CD4-positive, alpha-beta T cell treated with Interleukin-10 for 1 hour (primary cell): ENCODE measurements around the gene EML1.
A peak's percentile ranks its signal among the peaks of the same experiment; 100 is the strongest.

Source experiments
- DNase-seq: peaks from one replicate; pipeline ENCODE4 v3.0.0-alpha.2; 2020

EML1 gene

DNA sequence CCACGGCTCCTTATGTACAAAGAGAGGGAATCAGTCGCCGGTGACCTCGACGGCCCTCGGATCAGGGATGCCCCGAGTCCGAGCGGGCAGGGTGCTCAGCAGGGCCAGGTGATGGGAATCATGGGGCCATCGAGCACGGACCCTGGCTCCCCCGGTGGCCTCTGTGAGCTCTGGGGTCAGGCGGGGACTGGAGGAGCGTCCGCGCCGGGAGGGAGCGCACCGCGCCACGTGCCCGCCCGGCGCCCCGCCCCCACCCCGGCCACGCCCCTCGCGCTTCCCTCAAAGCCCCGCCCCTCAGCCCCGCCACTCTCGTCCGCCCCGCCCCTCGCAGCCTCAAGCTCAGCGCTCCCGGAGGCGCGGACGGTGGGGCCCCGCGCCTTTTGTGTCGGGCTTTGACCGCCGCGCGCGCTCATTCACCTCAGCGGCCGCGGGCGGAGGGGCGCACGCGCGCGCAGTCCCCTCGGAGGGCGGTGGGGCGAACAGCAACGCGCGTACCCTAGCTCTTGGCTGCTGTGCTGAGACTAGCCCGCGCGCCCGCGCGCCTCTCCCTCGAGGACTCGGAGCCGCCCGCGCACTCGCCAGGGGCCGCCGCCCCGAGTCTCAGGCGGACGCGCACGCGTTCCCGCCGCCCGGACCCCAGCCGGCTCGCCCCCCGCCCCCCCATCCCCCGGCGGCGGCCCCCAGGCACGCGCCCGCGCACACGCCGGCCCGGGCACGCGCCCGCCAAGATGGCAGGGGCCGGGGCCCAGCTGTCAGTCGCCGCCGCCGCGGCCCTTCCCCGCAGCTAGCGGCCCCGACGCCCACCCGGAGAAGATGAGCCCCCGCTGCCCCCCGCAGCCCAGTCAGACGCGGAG is 178.1 kb downstream of the EML1 start:
- peak; percentile 81 for DNase-seq

GRCh38 chr14:99971941-99972747 is 178.9 kb downstream of the EML1 start:
- DNase-seq, result peak; percentile 6

DNA sequence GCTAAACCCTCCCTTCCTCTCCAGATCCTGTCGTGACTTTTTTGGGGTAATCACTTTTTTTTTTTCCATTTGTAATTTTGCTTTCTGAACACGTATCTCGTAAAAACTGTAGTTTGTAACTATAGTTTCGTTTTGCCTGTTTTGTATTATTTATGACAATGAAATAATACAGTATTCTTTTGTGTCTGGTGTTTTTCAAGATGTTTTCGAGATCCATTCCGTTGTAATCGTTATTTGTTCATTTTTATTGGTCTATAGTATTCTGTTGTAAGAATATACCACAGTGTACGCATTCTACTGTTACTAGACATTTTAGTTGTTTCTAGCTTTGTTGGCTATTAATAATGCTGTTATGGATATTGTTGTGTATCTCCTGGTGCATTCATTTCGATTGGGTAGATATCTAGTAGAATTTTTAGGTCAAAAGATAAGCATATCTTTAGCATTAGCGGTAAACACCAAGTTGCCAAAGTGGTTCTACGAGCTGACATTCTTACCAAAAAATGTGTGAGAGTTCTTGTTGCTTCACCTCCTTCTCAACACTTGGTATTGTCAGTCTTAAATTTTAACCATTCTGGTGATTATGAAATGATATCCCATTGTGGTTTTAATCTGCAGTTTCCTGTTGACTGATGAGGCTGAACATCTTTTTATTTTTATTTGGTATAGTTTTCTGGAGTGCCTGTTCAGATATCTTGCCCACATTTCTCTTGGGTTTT is 179.7 kb downstream of the EML1 start:
- DNase-seq, result no peak

DNA sequence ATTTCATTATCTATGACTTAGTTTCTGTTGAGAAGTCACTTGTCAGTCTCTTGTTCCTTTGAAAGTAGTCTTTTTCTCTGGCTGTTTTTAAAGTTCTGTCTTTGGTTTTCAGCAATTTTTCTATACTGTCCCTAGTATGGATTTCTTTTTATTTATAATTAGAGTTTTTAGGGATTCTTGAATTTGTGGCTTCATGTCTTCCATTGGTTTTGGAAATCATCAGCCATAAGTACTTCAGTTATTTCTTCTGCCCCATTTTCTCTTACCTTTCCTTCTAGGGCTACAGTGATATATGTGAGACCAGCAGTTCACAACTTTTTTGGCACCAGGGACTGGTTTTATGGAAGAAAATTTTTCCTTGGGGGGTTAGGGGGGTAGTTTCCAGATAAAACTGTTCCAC is 182.0 kb downstream of the EML1 start:
- no peak for DNase-seq

- DNase-seq, result no peak
These were observed 182.8 kb downstream of the EML1 start for GRCh38 chr14:99976021-99976420.

- no peak for DNase-seq
These were observed 183.5 kb downstream of the EML1 start for GRCh38 chr14:99976681-99977080.

DNA sequence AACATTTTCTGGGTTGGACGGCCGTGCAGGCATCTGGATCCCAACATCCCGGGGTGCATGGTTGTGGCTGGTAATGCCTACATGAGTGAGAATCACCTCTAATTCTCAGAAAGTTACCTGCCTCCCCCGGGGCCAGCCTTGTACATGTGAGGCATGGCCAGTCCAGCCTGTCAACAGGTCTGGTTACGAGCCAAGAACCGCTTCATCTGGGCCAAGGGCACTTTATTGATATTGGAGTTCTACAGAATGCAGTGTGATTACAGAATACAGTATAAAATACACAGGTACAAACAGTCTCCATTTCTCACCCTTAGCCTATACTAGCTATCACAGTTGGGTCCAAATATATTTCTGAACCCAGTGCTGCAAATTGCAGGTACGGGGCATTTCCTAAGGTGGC is 187.1 kb downstream of the EML1 start:
- no peak for DNase-seq

GRCh38 chr14:99981806-99982205 is 188.6 kb downstream of the EML1 start:
- DNase-seq, result no peak

DNA sequence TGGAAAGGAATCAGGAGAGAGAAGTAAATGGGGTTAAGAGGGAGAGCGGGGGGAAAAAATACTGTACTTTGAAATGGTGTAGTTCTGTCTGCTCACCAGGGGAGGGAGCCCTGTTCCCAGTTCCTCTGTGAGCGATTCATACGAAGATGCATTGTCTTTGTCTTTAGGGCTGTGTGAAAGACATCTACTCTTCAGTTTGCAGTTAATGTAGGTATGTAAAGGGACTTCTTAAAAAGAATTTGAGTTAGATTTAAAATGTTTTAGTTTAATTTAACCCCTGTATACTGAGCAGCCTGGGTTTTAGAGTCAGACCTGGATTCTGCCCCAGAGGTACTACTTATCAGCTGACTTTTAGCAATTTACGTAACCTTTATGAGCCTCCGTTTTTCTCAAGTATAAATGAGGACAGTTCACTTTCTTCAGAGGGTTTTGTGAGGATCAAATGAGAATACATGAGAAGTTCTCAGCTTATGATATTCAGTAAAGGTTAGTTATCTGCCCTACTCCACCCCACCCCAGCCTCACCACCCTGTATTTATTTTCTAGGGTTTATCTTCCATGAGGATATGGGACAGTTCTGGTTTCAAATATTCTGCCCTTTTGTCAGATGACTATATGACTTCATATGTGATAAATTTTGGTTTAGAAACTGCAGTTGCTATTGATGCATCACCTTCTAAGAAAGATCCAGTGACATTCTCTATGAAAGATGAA is 189.5 kb downstream of the EML1 start:
- peak; percentile 80 for DNase-seq

- no peak for DNase-seq
These were observed 190.2 kb downstream of the EML1 start for GRCh38 chr14:99983251-99984015.

DNA sequence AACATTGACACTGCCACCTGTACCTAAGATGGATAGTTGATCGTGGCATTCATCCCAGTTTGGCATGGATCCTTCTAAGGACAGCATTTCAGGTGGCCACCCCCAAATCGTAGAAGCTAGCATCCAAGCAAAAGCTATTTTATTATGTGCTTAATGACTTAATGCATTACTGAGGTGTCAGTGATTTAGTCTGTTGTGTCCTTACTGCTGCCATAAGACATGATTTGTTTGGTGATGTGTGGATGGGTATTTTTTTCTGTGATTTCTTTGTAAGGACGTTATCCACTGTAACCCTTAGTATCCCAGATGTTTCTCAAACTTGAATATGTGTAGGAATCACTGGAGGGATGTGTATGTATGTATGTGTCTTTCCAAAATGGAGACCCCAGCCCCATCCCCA is 190.8 kb downstream of the EML1 start:
- no peak for DNase-seq

DNA sequence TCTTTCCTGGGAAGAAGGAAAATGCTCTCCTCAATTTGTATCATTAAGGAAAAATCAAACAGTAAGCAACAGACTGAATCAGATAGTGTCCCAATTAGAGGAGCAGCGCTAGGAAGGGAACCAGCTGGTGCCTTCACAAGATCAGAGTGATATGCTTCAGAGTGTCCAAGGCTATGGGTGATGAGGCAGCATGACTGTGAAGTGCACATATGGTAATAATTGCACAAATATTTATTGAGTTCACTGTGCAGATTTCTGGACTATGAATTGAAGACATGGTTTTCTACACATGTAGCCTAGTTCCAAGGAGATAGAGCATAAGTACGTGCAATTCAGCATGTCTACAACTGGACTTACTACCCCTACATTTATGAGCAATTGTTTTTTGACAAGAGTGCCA is 193.2 kb downstream of the EML1 start:
- no peak for DNase-seq

DNA sequence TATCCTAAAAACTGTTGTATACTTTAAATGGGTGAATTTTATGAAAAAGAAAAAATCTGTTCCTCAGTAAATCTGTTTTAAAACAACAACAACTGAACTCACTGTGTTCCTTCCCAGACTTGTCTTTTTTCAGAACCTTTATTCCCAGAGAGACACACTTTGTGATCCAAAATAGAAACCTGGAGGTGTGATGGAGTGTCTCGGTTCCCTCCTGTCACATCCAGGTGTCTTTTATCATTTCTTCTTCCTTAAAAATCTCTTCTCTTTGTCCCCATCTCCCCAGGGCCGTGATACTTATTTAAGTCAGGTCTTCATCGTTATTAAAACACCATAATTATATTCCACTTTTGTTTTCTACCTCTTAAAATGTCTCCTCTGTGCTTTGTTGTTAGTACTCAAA is 195.8 kb downstream of the EML1 start:
- no peak for DNase-seq

GRCh38 chr14:99990268-99991170 is 197.3 kb downstream of the EML1 start:
- DNase-seq, result no peak

- DNase-seq, result no peak
These were observed 198.1 kb downstream of the EML1 start for GRCh38 chr14:99991331-99991730.
